Epithelial cell of prostate (primary cell): ENCODE data around the gene BAG3.

Source experiments
- DNase-seq: peaks from one replicate; pipeline ENCODE4 v3.0.0-alpha.2; 2011; ENCODE audit warnings: low read depth, low spot score
- H3K27ac ChIP-seq: fragments of 450-650 bp; 2 replicates; pipeline ENCODE4 v1.5.1; 2017; ENCODE audit warnings: mild to moderate bottlenecking

BAG3 gene

GRCh38 chr10:119663866-119664698, 12.9 kb downstream of the BAG3 start:
- H3K27ac ChIP-seq = no peak overlapping the region

DNA sequence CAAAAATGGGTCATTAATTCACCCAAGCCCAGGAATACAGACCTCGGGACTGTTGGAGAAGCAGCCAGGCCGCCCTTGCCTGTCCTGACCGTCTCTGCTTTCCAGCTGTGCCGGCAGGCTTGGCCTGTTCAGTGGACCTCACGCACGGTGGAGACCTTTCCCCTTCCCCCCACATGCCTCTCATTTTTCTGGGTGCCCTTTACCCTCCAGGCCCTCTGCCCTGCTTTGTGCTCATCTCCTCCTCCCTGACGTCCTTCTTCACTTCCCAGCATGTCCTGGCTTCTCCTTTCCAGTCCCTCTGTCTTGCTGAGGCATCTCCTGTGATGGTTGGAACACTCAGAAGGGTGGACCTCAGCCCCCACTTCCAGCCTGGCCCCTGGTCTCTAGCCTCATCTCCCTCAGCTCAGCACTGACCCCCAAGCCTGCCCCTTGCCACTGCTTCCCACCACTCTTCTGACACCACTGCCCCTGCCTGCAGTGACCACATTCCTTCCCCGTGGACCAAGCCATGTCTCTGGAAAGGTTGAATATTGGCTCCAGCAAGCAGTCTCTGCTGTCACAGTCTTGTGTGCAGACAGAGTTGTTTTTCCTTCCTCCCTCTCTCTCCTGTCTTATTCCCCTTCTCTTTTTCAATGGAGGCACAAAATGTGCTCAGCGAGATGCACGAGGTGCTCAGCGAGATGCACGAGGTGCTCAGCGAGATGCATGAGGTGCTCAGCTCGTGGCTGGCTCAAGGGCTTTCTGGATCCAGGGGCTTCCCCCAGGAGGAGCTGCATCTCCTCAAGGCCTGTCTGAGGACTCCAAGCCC, 14.9 kb downstream of the BAG3 start:
- peak overlapping the region; percentile 2 for H3K27ac ChIP-seq
- no peak for DNase-seq

More at GRCh38 chr10:119663866-119664698, 12.9 kb downstream of the BAG3 start:
- DNase-seq = no peak

GRCh38 chr10:119666709-119667004, 15.5 kb downstream of the BAG3 start:
- DNase-seq = no peak
- peak overlapping the region; percentile 63 for H3K27ac ChIP-seq

DNA sequence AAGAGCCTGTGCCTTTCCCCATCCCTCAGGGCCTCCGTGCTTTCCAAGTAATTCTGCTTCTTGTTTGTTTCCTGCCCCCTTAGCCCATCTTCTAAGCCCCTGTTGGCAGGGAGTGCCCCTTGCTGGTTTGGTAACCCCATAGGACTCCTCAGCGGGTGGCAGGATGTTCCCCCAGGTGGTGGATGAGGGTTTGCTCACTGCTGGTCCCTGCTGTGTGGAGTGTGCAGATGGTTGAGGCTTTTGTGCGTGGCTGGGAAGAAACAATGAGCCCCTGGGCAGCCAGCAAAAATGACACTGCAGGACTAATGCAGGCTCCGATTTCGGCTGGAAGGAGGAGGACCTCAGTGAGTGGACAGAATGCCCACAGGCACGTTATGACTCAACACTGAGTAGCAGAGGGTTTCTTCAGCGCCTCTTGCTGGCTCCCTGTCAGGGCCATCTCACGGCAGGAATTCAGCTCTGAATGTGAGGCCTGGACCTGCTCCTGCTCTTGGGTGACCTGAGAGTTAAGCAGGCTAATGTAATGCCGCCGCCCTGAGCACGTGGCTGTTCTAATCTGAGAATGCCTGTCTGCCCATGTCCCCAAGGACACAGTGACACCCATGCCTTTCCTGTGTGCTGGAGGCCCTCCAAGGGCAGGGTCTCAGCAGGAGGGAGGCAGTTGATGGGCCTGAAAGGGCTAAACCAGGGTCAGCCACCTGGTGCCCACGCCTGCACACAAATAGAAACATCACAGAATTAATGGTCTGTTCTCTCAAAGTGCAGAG, 16.6 kb downstream of the BAG3 start:
- H3K27ac ChIP-seq = peak overlapping the region; percentile 63
- peak; percentile 71 for DNase-seq

DNA sequence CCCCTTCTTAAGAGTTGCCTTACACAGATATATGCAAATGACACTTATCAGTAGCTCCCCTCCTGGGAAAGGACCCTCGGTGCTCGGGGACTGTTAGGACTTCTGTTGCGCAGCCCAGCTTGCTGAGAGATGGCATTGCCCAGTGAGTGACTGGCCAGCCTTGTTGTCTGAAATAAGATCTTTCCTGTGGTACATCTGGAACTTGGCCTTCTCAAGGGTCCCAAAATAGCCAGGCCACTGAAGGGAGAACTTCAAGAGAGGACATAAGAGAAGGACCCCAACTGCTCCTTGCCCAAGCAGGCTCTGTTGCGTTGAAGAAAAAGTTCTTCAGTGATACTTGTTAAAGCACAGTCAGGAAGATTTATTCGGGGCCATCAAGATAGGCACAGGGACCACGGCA, 17.3 kb downstream of the BAG3 start:
- H3K27ac ChIP-seq = peak overlapping the region; percentile 63
- no peak for DNase-seq

DNA sequence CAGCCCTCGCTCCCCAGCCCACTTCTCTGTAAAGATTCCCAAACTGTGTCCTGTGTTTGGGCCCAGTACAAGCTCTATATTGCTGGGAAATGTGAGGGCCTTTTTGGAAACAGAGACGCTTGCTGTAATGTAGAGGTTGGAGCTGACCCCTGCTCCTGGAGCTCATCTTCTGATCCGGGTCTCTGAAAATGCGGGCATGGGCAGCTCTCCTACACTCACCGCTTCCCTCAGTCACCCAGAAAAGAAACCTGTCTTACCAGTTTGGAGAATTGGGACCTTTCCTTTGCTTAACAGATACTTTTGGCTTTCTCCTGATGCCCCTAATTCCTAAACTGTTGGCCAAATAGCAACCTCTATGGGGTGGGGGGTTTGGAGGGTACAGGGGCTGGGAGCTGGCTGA, 18.2 kb downstream of the BAG3 start:
- peak overlapping the region; percentile 63 for H3K27ac ChIP-seq
- no peak for DNase-seq

DNA sequence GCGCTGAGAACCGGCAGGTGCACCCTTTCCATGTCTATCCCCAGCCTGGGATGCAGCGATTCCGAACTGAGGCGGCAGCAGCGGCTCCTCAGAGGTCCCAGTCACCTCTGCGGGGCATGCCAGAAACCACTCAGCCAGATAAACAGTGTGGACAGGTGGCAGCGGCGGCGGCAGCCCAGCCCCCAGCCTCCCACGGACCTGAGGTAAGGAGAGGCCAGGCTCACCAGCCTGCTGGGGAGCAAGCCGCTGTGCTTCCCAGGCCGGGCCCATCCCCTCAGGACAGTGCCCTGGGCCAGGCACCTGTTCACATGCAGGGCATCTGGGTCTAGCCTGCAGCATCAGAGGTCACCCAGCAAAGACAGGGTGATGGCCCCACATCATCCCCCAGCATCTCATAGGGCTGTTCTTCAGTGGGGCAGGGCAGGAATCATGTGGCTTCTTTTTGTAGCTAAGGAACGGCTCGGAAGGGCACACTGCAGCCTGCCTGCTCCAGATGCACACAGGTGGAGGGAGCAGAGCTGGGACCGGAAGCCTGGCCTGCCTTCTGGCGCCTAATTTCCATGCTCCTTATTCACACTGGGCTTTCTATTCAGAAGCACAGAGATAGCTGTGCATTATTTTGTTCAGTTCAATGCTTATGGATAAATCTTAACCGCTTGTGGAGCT, 18.9 kb downstream of the BAG3 start:
- H3K27ac ChIP-seq = peak overlapping the region; percentile 63
- DNase-seq = no peak

- no peak for DNase-seq
- peak overlapping the region; percentile 63 for H3K27ac ChIP-seq
Measured at GRCh38 chr10:119670717-119671116, 19.5 kb downstream of the BAG3 start.

GRCh38 chr10:119671381-119671780, 20.2 kb downstream of the BAG3 start:
- DNase-seq = no peak
- H3K27ac ChIP-seq = peak overlapping the region; percentile 63

GRCh38 chr10:119672291-119672690, 21.1 kb downstream of the BAG3 start:
- no peak for DNase-seq
- H3K27ac ChIP-seq = no peak overlapping the region

- peak overlapping the region; percentile 69 for H3K27ac ChIP-seq
- DNase-seq = no peak
Measured at GRCh38 chr10:119673271-119673670, 22.1 kb downstream of the BAG3 start.

DNA sequence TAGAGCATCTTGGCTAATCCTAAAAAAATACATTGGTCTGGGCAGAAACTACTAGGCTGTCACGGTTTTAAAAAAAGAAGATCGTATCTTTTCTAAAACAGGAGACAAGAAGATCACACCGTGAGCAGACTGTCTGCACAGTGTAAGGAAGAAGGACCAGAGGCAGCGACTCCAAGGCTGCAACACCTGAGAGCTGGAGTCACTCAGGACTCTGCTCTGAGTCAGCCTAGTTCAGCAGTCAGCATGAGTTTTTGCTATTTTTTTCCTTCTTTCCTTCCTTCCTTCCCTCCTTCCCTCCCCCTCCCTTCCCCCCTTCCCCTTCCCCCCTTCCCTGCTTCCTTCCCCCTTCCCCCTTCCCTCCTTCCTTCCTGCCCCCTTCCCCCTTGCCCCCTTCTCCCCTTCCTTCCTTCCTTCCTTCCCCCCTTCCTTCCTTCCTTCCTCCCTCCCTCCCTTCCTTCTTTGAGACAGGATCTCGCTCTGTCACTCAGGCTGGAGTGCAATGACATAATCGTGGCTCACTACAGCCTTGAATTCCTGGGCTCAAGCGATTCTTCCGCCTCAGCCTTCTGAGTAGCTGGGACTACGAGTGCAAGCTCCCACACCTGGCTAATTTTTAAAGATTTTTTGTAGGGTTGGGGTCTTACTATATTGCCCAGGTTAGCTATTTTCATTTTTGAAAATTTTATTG, 24.4 kb downstream of the BAG3 start:
- H3K27ac ChIP-seq = peak overlapping the region; percentile 69
- DNase-seq = no peak

DNA sequence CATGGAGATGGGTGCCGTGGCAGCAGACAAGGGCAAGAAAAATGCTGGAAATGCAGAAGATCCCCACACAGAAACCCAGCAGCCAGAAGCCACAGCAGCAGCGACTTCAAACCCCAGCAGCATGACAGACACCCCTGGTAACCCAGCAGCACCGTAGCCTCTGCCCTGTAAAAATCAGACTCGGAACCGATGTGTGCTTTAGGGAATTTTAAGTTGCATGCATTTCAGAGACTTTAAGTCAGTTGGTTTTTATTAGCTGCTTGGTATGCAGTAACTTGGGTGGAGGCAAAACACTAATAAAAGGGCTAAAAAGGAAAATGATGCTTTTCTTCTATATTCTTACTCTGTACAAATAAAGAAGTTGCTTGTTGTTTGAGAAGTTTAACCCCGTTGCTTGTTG, 25.9 kb downstream of the BAG3 start:
- no peak overlapping the region for H3K27ac ChIP-seq
- DNase-seq = no peak

- H3K27ac ChIP-seq = peak overlapping the region; percentile 99
- DNase-seq = no peak
Measured at GRCh38 chr10:119677904-119678755, 26.9 kb downstream of the BAG3 start.

- no peak for DNase-seq
- H3K27ac ChIP-seq = peak overlapping the region; percentile 99
Measured at GRCh38 chr10:119679480-119679829, 28.3 kb downstream of the BAG3 start.

DNA sequence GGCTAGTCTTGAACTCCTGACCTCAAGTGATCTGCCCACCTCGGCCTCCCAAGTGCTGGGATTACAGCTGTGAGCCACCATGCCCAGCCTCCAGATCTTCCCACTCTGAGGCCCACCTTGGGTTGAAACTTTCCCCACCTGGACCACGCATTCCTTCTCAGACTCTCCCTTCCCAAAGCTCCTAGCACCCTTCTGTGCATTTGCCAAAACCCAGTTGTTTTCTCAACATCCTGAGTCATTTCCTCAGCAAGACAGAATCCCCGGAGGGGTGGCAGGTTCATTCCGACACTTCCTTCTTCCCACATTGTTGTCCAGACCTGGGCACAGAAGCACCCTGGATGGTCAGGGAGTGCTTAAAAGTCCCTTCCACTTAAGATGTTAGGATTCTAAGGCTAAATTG, 28.9 kb downstream of the BAG3 start:
- peak; percentile 79 for DNase-seq
- peak overlapping the region; percentile 99 for H3K27ac ChIP-seq

DNA sequence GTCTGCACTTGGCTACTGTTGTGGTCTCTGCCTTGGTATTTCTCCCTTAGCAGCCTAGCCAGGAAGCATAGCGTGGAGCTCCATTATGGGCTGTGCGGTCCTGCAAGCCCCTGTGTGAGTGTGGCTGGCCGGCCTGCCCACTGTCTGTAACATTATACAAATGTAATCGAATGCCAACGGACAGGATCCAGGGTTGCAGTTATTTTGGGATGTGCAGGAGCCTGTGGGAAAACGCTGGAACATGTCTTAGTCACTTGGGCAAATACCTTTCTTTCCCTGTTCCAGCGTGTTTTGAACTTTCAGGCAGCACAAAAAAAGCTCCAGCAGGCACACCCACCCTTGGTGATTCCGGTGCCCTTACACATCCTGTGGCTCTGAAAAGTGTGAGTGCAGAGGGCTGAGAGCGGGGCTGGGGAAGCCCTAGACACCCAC, 29.5 kb downstream of the BAG3 start:
- peak overlapping the region; percentile 99 for H3K27ac ChIP-seq
- DNase-seq = peak; percentile 83

GRCh38 chr10:119686465-119687191, 35.4 kb downstream of the BAG3 start:
- peak; percentile 84 for DNase-seq
- H3K27ac ChIP-seq = peak overlapping the region; percentile 74
